Measurements from ENCODE around the gene SHC2. TPM values are rescaled to one million over a fixed set of nuclear protein-coding genes. Genes with fewer than 3 reads are reported as not detected.
A peak's percentile ranks its signal among the peaks of the same experiment; 100 is the strongest.

SHC2 gene
- total RNA-seq, 3 donors from 2014 or later: 8.3 to 40.6 (median 21.8) TPM

- TF ChIP-seq POLR2A (IDR thresholded peaks at IDR 0.05): no peak
- no peak for TF ChIP-seq POLR2AphosphoS5 (IDR thresholded peaks at IDR 0.05)
- TF ChIP-seq, protein P1, sequence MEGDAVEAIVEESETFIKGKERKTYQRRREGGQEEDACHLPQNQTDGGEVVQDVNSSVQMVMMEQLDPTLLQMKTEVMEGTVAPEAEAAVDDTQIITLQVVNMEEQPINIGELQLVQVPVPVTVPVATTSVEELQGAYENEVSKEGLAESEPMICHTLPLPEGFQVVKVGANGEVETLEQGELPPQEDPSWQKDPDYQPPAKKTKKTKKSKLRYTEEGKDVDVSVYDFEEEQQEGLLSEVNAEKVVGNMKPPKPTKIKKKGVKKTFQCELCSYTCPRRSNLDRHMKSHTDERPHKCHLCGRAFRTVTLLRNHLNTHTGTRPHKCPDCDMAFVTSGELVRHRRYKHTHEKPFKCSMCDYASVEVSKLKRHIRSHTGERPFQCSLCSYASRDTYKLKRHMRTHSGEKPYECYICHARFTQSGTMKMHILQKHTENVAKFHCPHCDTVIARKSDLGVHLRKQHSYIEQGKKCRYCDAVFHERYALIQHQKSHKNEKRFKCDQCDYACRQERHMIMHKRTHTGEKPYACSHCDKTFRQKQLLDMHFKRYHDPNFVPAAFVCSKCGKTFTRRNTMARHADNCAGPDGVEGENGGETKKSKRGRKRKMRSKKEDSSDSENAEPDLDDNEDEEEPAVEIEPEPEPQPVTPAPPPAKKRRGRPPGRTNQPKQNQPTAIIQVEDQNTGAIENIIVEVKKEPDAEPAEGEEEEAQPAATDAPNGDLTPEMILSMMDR (IDR thresholded peaks at IDR 0.05): no peak
- Histone ChIP-seq H3K4me1 (no peaks in the 10 kb centered on the region), H3K36me3 (no peaks in the 10 kb centered on the region), H3K27me3 (no peaks in the 10 kb centered on the region), H3K27ac (no peak overlapping the region), H3K9me3 (no peaks in the 10 kb centered on the region), H3K4me3 (no peak overlapping the region)
- intact Hi-C loops (cut with DNase I; ENCODE audit: low total_unique reads): no loop called here
- DNase-seq (ENCODE audit: low spot score in 2 of 2): no peak
Measured at GRCh38 chr19:465056-465816, 4.4 kb upstream of the SHC2 start.

DNA sequence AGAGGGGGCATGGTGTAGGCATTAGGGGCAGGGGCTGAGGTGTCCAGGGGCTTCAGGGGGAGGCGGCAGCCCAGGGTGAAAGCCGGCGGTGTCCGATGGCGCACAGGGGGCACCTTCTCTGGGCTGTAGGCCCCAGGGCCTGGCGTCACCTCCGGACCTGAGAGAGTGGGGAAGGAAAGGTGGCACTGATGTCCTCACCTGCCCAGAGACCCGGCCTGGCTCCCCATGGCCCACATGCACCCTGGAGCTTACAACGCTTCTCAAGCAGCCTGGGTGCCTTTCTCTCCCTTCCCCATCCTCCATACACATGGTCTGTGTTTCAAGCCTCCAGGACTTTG, 3.3 kb upstream of the SHC2 start:
- H3K4me1 ChIP-seq: no peaks in the 10 kb centered on the region
- no peaks in the 10 kb centered on the region for H3K9me3 ChIP-seq
- TF ChIP-seq, protein P1 (IDR thresholded peaks at IDR 0.05): no peak
- TF ChIP-seq POLR2AphosphoS5 (IDR thresholded peaks at IDR 0.05) (no peak), POLR2A (IDR thresholded peaks at IDR 0.05) (no peak)
- H3K4me3 ChIP-seq: no peak overlapping the region
- intact Hi-C loops (cut with DNase I; ENCODE audit: low total_unique reads): no loop called here
- no peak overlapping the region for H3K27ac ChIP-seq
- H3K27me3 ChIP-seq: no peaks in the 10 kb centered on the region
- H3K36me3 ChIP-seq: no peaks in the 10 kb centered on the region
- no peak for DNase-seq (ENCODE audit: low spot score in 2 of 2)

GRCh38 chr19:463483-464207, 2.8 kb upstream of the SHC2 start:
- intact Hi-C loops (cut with DNase I; ENCODE audit: low total_unique reads): no loop called here
- Histone ChIP-seq H3K4me1 (no peaks in the 10 kb centered on the region), H3K36me3 (no peaks in the 10 kb centered on the region), H3K4me3 (no peak overlapping the region), H3K27me3 (no peaks in the 10 kb centered on the region), H3K9me3 (no peaks in the 10 kb centered on the region), H3K27ac (no peak overlapping the region)
- no peak for DNase-seq (ENCODE audit: low spot score in 2 of 2)
- TF ChIP-seq, protein P1 (IDR thresholded peaks at IDR 0.05): no peak
- TF ChIP-seq POLR2A (IDR thresholded peaks at IDR 0.05) (no peak), POLR2AphosphoS5 (IDR thresholded peaks at IDR 0.05) (no peak)

DNA sequence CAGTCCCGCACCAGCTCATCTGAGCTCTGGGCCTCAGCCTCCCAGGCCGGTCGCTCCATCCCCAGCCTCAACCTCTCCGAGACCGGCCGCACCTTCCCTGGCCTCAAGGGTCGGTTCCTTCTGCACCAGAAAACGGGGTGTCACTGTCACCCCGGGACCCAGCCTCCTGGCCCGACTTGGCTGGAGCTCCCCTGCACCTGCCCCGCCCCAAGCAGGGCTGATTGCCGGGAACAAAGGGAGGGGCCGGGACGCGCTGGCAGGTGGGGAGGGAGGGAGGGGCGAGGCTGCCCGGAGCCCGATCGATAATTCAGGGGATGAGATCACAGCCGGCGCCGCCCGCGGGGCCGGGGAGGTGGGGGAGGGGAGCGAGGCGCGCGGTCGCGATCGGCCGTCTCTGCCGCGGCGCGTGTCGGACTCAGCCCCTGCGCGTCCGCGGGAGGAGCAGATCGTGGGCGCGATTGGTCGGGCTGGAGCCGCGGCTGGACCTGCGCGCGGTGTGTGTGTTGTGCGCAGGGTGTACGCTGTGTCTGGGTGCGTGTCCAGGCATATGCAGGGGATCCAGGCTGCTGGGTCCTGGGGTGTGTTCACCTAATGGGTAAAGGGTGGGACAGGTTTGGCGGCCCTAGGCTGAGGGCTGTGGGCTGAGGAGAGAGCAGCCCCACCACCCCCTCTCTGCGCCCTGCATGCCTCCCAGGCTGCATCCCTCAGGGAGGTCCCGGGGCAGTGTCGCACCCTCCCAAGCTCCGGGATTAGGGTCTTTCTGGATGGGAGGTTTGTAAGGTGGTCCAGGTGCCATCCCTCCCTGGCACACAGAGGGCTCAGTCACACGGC, 1.1 kb upstream of the SHC2 start:
- intact Hi-C loops (cut with DNase I; ENCODE audit: low total_unique reads): no loop called here
- H3K27ac ChIP-seq: peak overlapping the region; percentile 66 to 89
- peak in 1 of 2 donors; percentile 31 for DNase-seq (ENCODE audit: low spot score in 2 of 2)
- peak overlapping the region; percentile 67 to 93 (median 76) for H3K4me3 ChIP-seq
- H3K4me1 ChIP-seq: no peaks in the 10 kb centered on the region
- H3K9me3 ChIP-seq: no peaks in the 10 kb centered on the region
- no peaks in the 10 kb centered on the region for H3K27me3 ChIP-seq
- no peaks in the 10 kb centered on the region for H3K36me3 ChIP-seq
- peak in 1 of 3 donors; percentile 65 for TF ChIP-seq POLR2AphosphoS5 (IDR thresholded peaks at IDR 0.05)
- no peak for TF ChIP-seq POLR2A (IDR thresholded peaks at IDR 0.05)

- Histone ChIP-seq H3K9me3 (no peaks in the 10 kb centered on the region), H3K4me1 (no peaks in the 10 kb centered on the region), H3K27ac (peak overlapping the region; percentile 87 to 89), H3K36me3 (no peaks in the 10 kb centered on the region), H3K4me3 (peak overlapping the region; percentile 67 to 93 (median 76)), H3K27me3 (no peaks in the 10 kb centered on the region)
- DNase-seq (ENCODE audit: low spot score in 2 of 2): peak; percentile 38 to 73
- peak in 2 of 3 donors; percentile 8 to 72 for TF ChIP-seq POLR2AphosphoS5 (IDR thresholded peaks at IDR 0.05)
- TF ChIP-seq POLR2A (IDR thresholded peaks at IDR 0.05): no peak
- TF ChIP-seq, protein P1 (IDR thresholded peaks at IDR 0.05): no peak
- intact Hi-C loops (cut with DNase I; ENCODE audit: low total_unique reads): no loop called here
Measured at GRCh38 chr19:459724-460511, 915 bp downstream of the SHC2 start.
